GM10248 (cell line): Measurements from ENCODE around the gene PKD2L2.
"Not testable (repeated sequence)": the region's sequence is repeated elsewhere in the genome, so short reads cannot be mapped to it uniquely, and the experiment has no call there.

Experiments
- CTCF ChIA-PET: fragments of 300-600 bp; sonication (Branson Sonifier 250); formaldehyde crosslinking; extraction: SDS; loops from one replicate; lab custom pipeline; 2021; ENCODE audit warnings: antibody characterized with exemption; lab: Yijun Ruan, JAX
- POLR2A ChIA-PET: fragments of 350-650 bp; sonication (Branson Sonifier 250); formaldehyde crosslinking; extraction: SDS; loops from one replicate; lab custom pipeline; 2020; ENCODE audit warnings: antibody characterized with exemption; lab: Yijun Ruan, JAX
- DNase-seq: peaks from one replicate; pipeline ENCODE4 v3.0.0; 2012; ENCODE audit errors: extremely low spot score
- TF ChIP-seq, protein P1 (sequence below): IDR thresholded peaks from 2 replicates; pipeline ENCODE4 v1.5.1; 2012; ENCODE audit warnings: mild to moderate bottlenecking, low read depth; ENCODE audit errors: extremely low read depth, missing control alignments, control extremely low read depth

Gene PKD2L2

GRCh38 chr5:137939331-137939730, 50.1 kb downstream of the PKD2L2 start:
- CTCF ChIA-PET, result interaction anchor here (0.6 to 2.3 kb wide), 4 partner anchors 9 to 161 kb away, joined by 3 to 6 read pairs (median 4); no protein-coding TSS in a partner anchor
- TF ChIP-seq, protein P1, sequence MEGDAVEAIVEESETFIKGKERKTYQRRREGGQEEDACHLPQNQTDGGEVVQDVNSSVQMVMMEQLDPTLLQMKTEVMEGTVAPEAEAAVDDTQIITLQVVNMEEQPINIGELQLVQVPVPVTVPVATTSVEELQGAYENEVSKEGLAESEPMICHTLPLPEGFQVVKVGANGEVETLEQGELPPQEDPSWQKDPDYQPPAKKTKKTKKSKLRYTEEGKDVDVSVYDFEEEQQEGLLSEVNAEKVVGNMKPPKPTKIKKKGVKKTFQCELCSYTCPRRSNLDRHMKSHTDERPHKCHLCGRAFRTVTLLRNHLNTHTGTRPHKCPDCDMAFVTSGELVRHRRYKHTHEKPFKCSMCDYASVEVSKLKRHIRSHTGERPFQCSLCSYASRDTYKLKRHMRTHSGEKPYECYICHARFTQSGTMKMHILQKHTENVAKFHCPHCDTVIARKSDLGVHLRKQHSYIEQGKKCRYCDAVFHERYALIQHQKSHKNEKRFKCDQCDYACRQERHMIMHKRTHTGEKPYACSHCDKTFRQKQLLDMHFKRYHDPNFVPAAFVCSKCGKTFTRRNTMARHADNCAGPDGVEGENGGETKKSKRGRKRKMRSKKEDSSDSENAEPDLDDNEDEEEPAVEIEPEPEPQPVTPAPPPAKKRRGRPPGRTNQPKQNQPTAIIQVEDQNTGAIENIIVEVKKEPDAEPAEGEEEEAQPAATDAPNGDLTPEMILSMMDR, result no peak
- POLR2A ChIA-PET, result no interaction called here
- DNase-seq, result no peak

- POLR2A ChIA-PET, DNase-seq: not testable (repeated sequence)
- CTCF ChIA-PET, result interaction anchor here (1.0 to 1.4 kb wide), 2 partner anchors 9 to 165 kb away, joined by 4 to 5 read pairs; no protein-coding TSS in a partner anchor
Observed at GRCh38 chr5:137944280-137944679, 55.0 kb downstream of the PKD2L2 start.

DNA sequence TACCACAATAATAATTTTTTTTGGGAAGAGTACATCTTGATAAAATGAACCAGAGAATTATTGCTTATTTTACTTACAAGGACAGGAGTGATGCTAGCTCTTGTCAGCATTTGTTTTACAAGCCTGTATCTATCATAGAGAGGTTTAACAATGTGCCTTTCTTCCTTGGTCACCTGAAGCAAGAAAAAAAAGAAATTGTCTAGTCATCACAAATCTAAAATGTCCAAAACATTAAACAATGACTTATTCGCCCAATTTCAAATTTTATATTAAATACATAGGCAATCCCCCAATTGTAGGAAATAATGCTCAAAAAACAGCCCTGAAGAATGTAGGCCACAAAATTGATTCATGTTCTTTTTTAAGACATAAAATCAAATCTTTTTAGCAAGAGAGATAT, 56.6 kb downstream of the PKD2L2 start:
- ChIA-PET POLR2A (no interaction called here), CTCF (no interaction called here)
- no peak for DNase-seq
- TF ChIP-seq, protein P1, result no peak

DNA sequence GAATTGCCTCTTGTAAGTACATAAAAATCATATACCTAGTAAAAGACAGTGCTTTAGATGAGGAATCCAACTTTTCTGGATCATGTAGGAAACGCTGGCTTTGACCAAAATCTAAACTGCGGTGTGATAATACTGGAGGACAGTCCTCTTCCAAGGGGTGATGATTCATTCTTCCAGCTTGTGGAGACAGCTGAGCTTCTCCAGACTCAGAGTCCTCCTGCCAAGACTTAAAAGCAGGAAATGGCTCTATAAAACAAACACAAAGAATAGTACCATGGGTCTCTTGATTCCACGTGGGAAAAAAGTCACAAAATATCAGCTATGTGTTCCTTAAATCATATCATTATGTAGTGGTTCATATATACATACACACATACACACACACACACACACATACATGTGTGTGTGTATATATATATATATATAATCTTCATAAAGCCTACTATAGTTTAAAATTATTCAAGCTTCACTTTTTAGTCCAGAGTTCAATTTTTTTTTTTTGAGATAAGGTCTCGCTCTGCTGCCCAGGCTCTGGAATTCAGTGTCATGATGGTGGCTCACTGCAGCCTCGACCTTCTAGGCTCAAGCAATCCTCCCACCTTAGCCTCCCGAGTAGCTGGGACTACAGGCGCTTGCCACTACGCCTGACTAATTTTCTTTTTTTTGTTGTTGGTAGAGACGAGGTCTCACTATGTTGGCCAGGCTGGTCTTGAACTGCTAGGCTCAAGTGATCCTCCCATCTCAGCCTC, 65.0 kb downstream of the PKD2L2 start:
- CTCF ChIA-PET, result interaction anchor here (1.1 to 3.2 kb wide), 9 partner anchors 8 to 175 kb away, joined by 3 to 13 read pairs (median 4); no protein-coding TSS in a partner anchor
- POLR2A ChIA-PET, result no interaction called here
- TF ChIP-seq, protein P1, result no peak
- DNase-seq, result no peak

- TF ChIP-seq, protein P1, result no peak
- ChIA-PET POLR2A (no interaction called here), CTCF (interaction anchor here (0.8 kb wide), 1 partner anchor 39 kb away, joined by 3 read pairs; no protein-coding TSS in a partner anchor)
- DNase-seq, result no peak
Observed at GRCh38 chr5:137957948-137958347, 68.7 kb downstream of the PKD2L2 start.

DNA sequence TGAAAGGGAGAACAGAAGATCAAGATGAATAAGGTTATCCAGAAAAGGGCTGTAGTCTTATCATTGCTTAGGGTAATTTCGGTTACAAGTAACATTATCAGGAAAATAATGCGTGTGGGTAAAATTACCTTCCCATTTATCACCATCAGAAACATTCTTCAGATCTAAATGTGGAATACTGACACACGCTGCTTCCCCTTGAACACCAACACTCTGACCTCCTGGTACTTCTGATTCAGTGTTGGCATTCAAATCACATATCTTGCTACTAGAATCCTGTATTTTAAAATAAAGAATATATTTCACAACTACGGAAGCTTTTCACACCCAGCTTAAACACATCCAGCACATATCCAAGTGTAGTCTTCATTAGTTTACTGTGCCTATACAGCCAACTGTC, 70.2 kb downstream of the PKD2L2 start:
- DNase-seq, result no peak
- TF ChIP-seq, protein P1, result no peak
- ChIA-PET POLR2A (no interaction called here), CTCF (interaction anchor here (1.3 kb wide), 1 partner anchor 22 kb away, joined by 4 read pairs; no protein-coding TSS in a partner anchor)

DNA sequence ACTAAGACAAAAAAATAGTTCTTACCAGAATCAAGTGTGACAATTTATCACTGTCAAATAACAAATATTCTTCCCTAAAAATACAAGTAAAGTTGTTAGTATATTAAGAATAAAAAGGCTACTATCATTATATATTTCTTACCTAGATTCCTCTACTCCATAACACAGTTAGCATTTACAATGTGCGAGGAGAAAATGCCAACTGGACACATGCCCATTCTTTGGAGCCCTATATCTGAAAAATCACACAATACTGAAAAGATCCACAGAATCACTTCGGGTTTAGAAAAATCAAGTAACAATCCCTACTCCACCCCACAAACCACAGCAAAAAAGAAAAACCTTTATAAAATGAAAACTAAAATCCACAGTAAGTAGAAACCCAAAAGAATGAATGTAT, 70.9 kb downstream of the PKD2L2 start:
- ChIA-PET POLR2A (no interaction called here), CTCF (interaction anchor here (0.6 to 2.4 kb wide), 4 partner anchors 21 to 28 kb away, joined by 3 to 7 read pairs (median 4); no protein-coding TSS in a partner anchor)
- TF ChIP-seq, protein P1, result no peak
- DNase-seq, result no peak
